Calu3 (cell line): ENCODE data around the gene RPN2. TPM values are rescaled to one million over a fixed set of nuclear protein-coding genes. Genes with fewer than 3 reads are reported as not detected.

Source experiments
- Bru-seq: library from RNA; stranded (reverse); fragments of 400-500 nt; gene quantifications from one replicate; lab custom pipeline; 2021; lab: Mats Ljungman, UMichigan
- BruChase-seq, 2 experiments: library from RNA; stranded (reverse); fragments of 400-500 nt; gene quantifications; one replicate each; lab custom pipeline; 2021; lab: Mats Ljungman, UMichigan
- BruUV-seq: library from RNA; stranded (reverse); fragments of 400-500 nt; replicated peaks from 2 replicates; lab custom pipeline; 2021; lab: Mats Ljungman, UMichigan
- CTCF ChIA-PET: fragments of 300-600 bp; sonication (Branson Sonifier 250); formaldehyde crosslinking; loops from one replicate; lab custom pipeline; 2022; ENCODE audit warnings: antibody characterized with exemption; lab: Charles Lee
- DNase-seq: peaks from one replicate; pipeline ENCODE4 v3.0.0; 2022
- H3K27ac Mint-ChIP-seq: one replicate; pipeline ENCODE4 v1.8.0; 2022; ENCODE audit warnings: mixed read lengths; ENCODE audit not compliant: unreplicated experiment
- H3K27me3 Mint-ChIP-seq: one replicate; pipeline ENCODE4 v1.8.0; 2022; ENCODE audit warnings: mixed read lengths; ENCODE audit not compliant: unreplicated experiment
- H3K36me3 Mint-ChIP-seq: one replicate; pipeline ENCODE4 v1.8.0; 2022; ENCODE audit warnings: mild to moderate bottlenecking, moderate library complexity, mixed read lengths; ENCODE audit not compliant: insufficient read depth, unreplicated experiment
- H3K4me1 Mint-ChIP-seq: one replicate; pipeline ENCODE4 v1.8.0; 2022; ENCODE audit warnings: mild to moderate bottlenecking, low read depth, mixed read lengths; ENCODE audit not compliant: unreplicated experiment
- H3K4me3 Mint-ChIP-seq: one replicate; pipeline ENCODE4 v1.8.0; 2022; ENCODE audit warnings: mild to moderate bottlenecking, low read depth, moderate library complexity, mixed read lengths; ENCODE audit not compliant: unreplicated experiment
- H3K9me3 Mint-ChIP-seq: one replicate; pipeline ENCODE4 v1.8.0; 2022; ENCODE audit warnings: low read depth, mixed read lengths; ENCODE audit not compliant: unreplicated experiment
- CTCF ChIP-seq: fragments of 200-600 bp; IDR thresholded peaks from one replicate; pipeline ENCODE4 v1.8.0; 2022; ENCODE audit warnings: antibody characterized with exemption; ENCODE audit not compliant: unreplicated experiment
- intact Hi-C: fragments of 100-400 bp; cut with micrococcal nuclease; formaldehyde crosslinking; loops from one replicate; pipeline ENCODE4 v1.10.0; 2022; ENCODE audit not compliant: unreplicated experiment
- long read RNA-seq: library from polyadenylated mRNA; stranded (forward); transcript quantifications from one replicate; pipeline ENCODE4 v2.0.0, GENCODE V29; 2022
- total RNA-seq: library from RNA; stranded (reverse); gene quantifications from 2 replicates; pipeline ENCODE4 v1.2.3, GENCODE V29; 2022

Gene RPN2
- total RNA-seq (508 and 522 TPM in 2 replicates), Bru-seq, nascent RNA (percentile 96 among the genes with signal in this experiment), BruChase-seq, experiment 1, labeled RNA remaining after a 6-hour chase (percentile 92 among the genes with signal in this experiment), BruChase-seq, experiment 2, labeled RNA remaining after a 2-hour chase (percentile 87 among the genes with signal in this experiment)
- long read RNA-seq, transcript RPN2-201 (17 exons, 2,515 nt) = major isoform, 907 of 1,176 reads
- long read RNA-seq, partial matches to known transcripts = 91 of 1,176 reads
- long read RNA-seq, other reads (novel, unspliced or antisense) = 178 of 1,176 reads

- TF ChIP-seq CTCF = no peak
- DNase-seq = peak; percentile 100
- Mint-ChIP-seq H3K27ac (peak within 1 kb of the TSS; percentile 100), H3K27me3 (no peaks in the 10 kb centered on the region), H3K36me3 (peaks cover 55% of the 10 kb centered on the region), H3K4me1 (peaks cover 30% of the 10 kb centered on the region), H3K4me3 (peak within 1 kb of the TSS; percentile 77), H3K9me3 (no peaks in the 10 kb centered on the region)
- CTCF ChIA-PET = interaction anchor here (0.6 to 2.5 kb wide), 11 partner anchors 10 to 1092 kb away, joined by 3 to 19 read pairs (median 4); partner anchors contain the start of gene RBL1
- intact Hi-C loops = loop anchor here (5.0 kb wide), 1 partner anchor 82 kb away; the partner anchor contains the start of gene RBL1
- BruUV-seq = no TSS peak
These were observed at the start of gene RPN2, which contains the start of gene MROH8 for GRCh38 chr20:37178839-37179682. TSS of gene RPN2 (plus strand) at chr20:37179330. CDS start at chr20:37179357, 27 bp downstream. TSS of gene MROH8 (minus strand) at chr20:37179548.

GRCh38 chr20:37131486-37131885, 47.6 kb upstream of the RPN2 start:
- TF ChIP-seq CTCF = no peak
- Mint-ChIP-seq H3K27ac (no peak overlapping the region), H3K4me3 (no peak overlapping the region), H3K27me3 (peaks cover 72% of the 10 kb centered on the region), H3K4me1 (no peaks in the 10 kb centered on the region), H3K9me3 (no peaks in the 10 kb centered on the region), H3K36me3 (no peaks in the 10 kb centered on the region)
- no TSS peak for BruUV-seq
- intact Hi-C loops = no loop called here
- CTCF ChIA-PET = no interaction called here
- DNase-seq = no peak

GRCh38 chr20:37133952-37134351, 45.2 kb upstream of the RPN2 start:
- no peaks in the 10 kb centered on the region for H3K9me3 Mint-ChIP-seq
- H3K27me3 Mint-ChIP-seq = peaks cover 62% of the 10 kb centered on the region
- intact Hi-C loops = no loop called here
- no peak for TF ChIP-seq CTCF
- H3K4me1 Mint-ChIP-seq = no peaks in the 10 kb centered on the region
- no peak overlapping the region for H3K27ac Mint-ChIP-seq
- no peak for DNase-seq
- CTCF ChIA-PET = no interaction called here
- no TSS peak for BruUV-seq
- no peak overlapping the region for H3K4me3 Mint-ChIP-seq
- no peaks in the 10 kb centered on the region for H3K36me3 Mint-ChIP-seq

- no TSS peak for BruUV-seq
- peaks cover 26% of the 10 kb centered on the region for H3K27me3 Mint-ChIP-seq
- intact Hi-C loops = no loop called here
- no peaks in the 10 kb centered on the region for H3K9me3 Mint-ChIP-seq
- no peak overlapping the region for H3K4me3 Mint-ChIP-seq
- no peak for DNase-seq
- H3K27ac Mint-ChIP-seq = no peak overlapping the region
- no peaks in the 10 kb centered on the region for H3K4me1 Mint-ChIP-seq
- CTCF ChIA-PET = no interaction called here
- H3K36me3 Mint-ChIP-seq = no peaks in the 10 kb centered on the region
- TF ChIP-seq CTCF = no peak
These were observed 41.6 kb upstream of the RPN2 start for GRCh38 chr20:37137547-37137946.
